GM23248 (cell line): ENCODE data around the gene ZNF91.

Source experiments
- EZH2 ChIP-seq: fragments of 200-600 bp; sonication (generic); IDR thresholded peaks from 2 replicates; pipeline ENCODE4 v1.6.1; 2018; ENCODE audit warnings: antibody characterized with exemption, mild to moderate bottlenecking; ENCODE audit not compliant: insufficient read depth, poor library complexity, severe bottlenecking
- EZH2phosphoT487 ChIP-seq: fragments of 200-600 bp; sonication (generic); IDR thresholded peaks from 2 replicates; pipeline ENCODE4 v1.6.1; 2018; ENCODE audit warnings: antibody characterized with exemption, moderate library complexity, mild to moderate bottlenecking, low read depth; ENCODE audit not compliant: insufficient read depth

DNA sequence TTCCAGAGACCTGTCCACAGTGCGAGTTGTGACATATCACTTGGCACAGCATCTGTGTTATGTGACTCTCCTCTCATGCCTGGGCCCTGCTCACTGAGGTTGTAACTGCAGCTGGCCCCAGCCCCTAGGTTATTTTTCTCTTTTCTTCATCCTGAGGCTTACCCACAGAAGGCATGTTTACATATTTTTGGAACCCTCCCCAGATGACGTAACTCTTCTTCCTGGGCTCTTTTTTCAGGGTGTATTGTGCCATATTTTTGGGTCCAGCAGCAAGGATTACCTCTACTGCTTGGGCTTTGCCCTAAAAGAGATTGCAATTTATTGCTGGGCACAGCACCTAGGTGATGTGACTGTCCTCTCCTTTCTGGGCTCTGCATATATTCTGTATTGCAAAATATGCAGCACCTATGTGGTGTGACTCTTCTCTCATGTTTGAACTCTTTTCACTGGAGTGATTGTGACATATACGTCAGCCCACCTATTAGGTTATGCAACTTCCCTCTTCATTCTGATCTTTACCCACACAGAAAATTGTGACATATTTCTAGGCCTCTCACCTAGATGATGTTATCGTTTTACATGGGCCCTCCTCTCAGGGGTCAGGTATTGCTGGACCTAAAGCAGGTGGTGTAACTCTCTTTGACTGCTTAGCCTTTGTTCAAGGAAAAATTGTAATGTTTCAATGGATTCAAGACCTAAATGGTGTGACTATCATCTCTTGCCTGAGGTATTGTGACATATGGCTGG, 80.6 kb downstream of the ZNF91 start:
- TF ChIP-seq EZH2phosphoT487 (no peak), EZH2 (no peak)
